Mononuclear cell (primary cell): Measurements from ENCODE around the gene OGDH. TPM values are rescaled to one million over a fixed set of nuclear protein-coding genes. Genes with fewer than 3 reads are reported as not detected.
"Not testable (repeated sequence)": the region's sequence is repeated elsewhere in the genome, so short reads cannot be mapped to it uniquely, and the experiment has no call there.

Experiments
- H3K27me3 ChIP-seq: 2 replicates; pipeline ENCODE4 v1.6.0; 2011; ENCODE audit warnings: low read length, control low read depth; ENCODE audit not compliant: insufficient read depth
- H3K4me1 ChIP-seq: 2 replicates; pipeline ENCODE4 v1.5.1; 2011; ENCODE audit warnings: mild to moderate bottlenecking, low read length, control low read depth; ENCODE audit not compliant: insufficient read depth
- H3K4me3 ChIP-seq: 2 replicates; pipeline ENCODE4 v1.5.1; 2011; ENCODE audit warnings: mild to moderate bottlenecking, low read length, moderate library complexity
- H3K9me3 ChIP-seq: 2 replicates; pipeline ENCODE4 v1.5.1; 2011; ENCODE audit warnings: low read depth, mild to moderate bottlenecking, control low read depth, low read length
- total RNA-seq: library from RNA; depleted of rRNA; stranded (reverse); fragments of >200 nt; gene quantifications from one replicate; pipeline ENCODE4 v1.2.3, GENCODE V29; 2012

The OGDH gene
- total RNA-seq, 1 donor: 17.2 TPM

GRCh38 chr7:44572771-44573170 lies 33.7 kb upstream of the OGDH start:
- Histone ChIP-seq H3K4me1 (peaks cover 26% of the 10 kb centered on the region), H3K4me3 (peak overlapping the region; percentile 65), H3K9me3 (no peaks in the 10 kb centered on the region), H3K27me3 (no peaks in the 10 kb centered on the region)

GRCh38 chr7:44573464-44574286 lies 32.8 kb upstream of the OGDH start, which contains the start of gene DDX56:
TSS of gene DDX56 (minus strand) at chr7:44573908. CDS start at chr7:44573895, 13 bp downstream.
- peaks cover 26% of the 10 kb centered on the region for H3K4me1 ChIP-seq
- peak within 1 kb of the TSS; percentile 65 for H3K4me3 ChIP-seq
- H3K27me3 ChIP-seq: no peaks in the 10 kb centered on the region
- H3K9me3 ChIP-seq: no peaks in the 10 kb centered on the region

DNA sequence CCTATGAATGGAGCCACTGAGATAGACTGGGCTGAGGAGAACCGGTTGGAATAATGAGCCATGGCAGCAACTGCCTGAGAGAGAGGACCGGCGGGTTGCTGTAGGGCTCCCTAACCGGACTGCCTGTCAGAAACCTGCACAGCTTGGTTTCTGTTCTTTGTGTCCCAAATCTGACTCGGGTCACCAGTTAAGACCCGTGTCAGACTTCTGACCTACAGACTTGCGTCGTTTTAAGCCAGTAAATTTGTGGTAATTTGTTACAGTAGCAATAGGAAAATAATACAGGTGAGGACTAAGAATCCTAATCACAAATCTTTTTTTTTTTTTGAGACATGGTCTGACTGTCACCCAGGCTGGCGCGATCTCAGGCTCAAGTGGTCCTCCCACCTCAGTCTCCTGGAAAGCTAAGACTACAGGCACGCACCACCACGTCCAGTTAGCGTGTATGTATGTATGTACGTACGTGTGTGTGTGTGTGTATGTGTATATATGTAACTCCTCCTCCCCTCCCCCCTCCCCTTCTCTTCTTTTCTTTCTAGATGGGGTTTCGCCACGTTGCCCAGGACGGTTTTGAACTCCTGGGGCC lies 32.0 kb upstream of the OGDH start:
- H3K27me3 ChIP-seq: no peaks in the 10 kb centered on the region
- peaks cover 26% of the 10 kb centered on the region for H3K4me1 ChIP-seq
- H3K9me3 ChIP-seq: no peaks in the 10 kb centered on the region
- H3K4me3 ChIP-seq: peak overlapping the region; percentile 65

- H3K4me1 ChIP-seq: peaks cover 27% of the 10 kb centered on the region
- no peak overlapping the region for H3K4me3 ChIP-seq
- no peaks in the 10 kb centered on the region for H3K27me3 ChIP-seq
- H3K9me3 ChIP-seq: no peaks in the 10 kb centered on the region
Measured at GRCh38 chr7:44575054-44575453, 31.4 kb upstream of the OGDH start.

GRCh38 chr7:44576228-44576627 lies 30.2 kb upstream of the OGDH start:
- no peaks in the 10 kb centered on the region for H3K9me3 ChIP-seq
- no peak overlapping the region for H3K4me3 ChIP-seq
- peaks cover 39% of the 10 kb centered on the region for H3K4me1 ChIP-seq
- H3K27me3 ChIP-seq: no peaks in the 10 kb centered on the region

DNA sequence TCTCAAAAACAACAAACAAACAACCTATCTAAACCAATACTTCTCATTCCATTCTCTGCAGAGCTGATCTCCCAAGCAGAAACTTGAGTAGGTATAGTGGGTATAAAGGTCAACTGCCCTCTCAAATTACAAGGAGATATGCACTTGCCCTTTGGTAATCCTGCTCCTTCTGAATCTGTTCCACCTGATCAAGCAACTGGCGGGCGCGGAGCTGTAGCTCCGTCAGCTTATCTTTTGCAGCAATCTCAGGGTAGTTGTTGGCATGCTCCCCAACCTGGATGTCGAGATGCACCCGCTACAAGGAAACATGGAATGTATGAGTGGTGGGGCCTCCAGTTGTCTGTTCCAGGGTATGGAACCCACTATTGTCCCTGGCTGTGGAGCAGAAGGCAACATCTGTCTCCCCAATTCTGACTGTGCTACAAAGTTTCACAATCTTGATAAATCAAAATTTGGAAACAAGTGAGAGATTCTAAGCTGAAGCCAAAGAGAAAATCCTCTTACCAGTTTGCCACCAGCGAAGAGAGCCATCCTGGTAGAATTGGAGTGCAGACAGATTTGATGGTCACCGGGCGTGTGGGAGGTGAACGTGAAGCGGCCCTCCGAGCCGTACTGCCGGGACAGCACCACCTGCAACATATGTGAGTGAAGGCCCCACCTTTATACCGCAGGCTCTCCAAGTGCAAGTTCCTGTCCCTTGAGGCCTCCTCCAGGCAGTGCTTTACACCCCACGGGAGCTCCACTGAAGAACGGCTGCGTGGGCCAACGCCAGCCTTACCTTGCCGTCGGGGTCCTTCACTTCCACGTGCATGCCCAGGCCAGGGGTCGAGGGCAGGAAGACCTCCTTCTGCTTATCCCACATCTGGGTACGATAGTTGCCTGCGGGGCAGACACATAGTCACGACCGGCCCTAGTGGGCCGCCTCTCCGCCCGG lies 25.2 kb upstream of the OGDH start:
- Histone ChIP-seq H3K27me3 (no peaks in the 10 kb centered on the region), H3K4me1 (peaks cover 25% of the 10 kb centered on the region), H3K9me3 (no peaks in the 10 kb centered on the region), H3K4me3 (peak overlapping the region; percentile 82)

GRCh38 chr7:44581879-44582603 lies 24.4 kb upstream of the OGDH start, which contains the start of gene TMED4:
TSS of gene TMED4 (minus strand) at chr7:44582231. CDS start at chr7:44582206, 25 bp downstream.
- Histone ChIP-seq H3K4me1 (peaks cover 25% of the 10 kb centered on the region), H3K27me3 (no peaks in the 10 kb centered on the region), H3K4me3 (peak within 1 kb of the TSS; percentile 82), H3K9me3 (no peaks in the 10 kb centered on the region)

DNA sequence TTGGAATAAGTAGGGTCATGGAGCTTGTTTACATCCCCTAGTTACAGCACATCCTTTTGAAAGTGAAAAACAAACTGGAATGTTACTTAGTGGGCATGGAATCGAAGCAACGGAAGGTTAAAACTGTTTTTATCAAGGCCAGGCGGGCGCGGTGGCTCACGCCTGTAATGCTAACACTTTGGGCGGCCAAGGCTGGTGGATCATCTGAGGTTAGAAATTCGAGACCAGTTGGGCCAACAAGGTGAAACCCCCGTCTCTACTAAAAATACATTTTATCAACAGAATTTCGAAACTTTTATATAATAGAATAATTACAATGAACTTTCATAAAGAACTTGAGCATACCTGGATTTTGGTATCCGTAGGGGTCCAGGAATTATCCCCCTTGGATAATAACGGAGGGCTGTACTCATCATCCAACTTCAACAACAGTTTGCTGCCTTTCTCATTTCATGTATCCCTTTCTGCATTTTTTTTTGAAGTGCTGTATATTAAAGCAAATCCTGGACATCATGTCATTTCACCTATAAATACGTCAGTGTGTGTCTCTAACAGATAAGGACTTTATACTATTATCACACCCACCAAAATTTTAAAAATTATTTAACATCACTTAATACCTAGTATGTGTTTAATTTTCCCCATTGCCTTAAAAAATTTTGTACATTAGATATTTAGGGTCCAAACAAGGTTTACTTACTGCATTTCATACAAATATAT lies 23.1 kb upstream of the OGDH start:
- Histone ChIP-seq H3K4me1 (peaks cover 27% of the 10 kb centered on the region), H3K9me3 (no peaks in the 10 kb centered on the region), H3K4me3 (peak overlapping the region; percentile 82), H3K27me3 (no peaks in the 10 kb centered on the region)

DNA sequence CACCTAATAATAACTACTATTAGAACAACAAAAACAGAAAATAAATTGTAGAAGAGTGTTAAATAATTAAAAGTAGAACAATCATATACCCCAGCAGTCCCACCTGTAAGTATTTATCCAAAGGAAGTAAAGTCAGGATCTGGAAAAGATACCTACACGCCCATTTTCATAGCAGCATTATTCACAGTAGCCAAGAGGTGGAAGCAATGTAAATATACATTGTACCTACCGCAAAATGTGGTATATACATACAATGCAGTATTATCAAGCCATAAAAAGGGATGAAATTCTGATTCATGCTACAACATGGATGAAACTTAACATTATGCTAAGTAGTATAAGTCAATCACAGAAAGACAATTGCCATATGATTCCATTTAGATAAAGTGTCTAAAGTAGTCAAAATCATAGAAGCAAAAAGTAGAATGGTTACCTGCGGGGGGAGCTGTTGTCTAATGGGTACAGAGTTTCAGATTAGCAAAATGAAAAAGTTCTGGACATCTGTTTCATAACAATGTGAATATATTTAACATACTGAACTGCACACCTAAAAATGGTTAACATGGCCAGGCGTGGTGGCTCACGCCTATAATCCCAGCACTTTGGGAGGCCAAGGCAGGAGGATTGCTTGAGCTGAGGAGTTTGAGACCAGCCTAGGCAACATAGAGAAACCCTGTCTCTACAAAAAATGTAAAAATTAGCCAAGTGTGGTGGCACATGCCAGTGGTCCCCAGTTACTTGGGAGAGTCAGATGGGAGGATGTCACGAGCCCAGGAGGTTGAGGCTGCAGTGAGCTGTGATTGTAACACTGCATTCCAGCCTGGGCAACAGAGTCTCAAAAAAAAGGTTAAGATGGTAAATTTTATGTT lies 18.4 kb upstream of the OGDH start:
- Histone ChIP-seq H3K4me3 (no peak overlapping the region), H3K27me3 (no peaks in the 10 kb centered on the region), H3K9me3 (no peaks in the 10 kb centered on the region), H3K4me1 (peaks cover 5% of the 10 kb centered on the region)

GRCh38 chr7:44590910-44591309 lies 15.5 kb upstream of the OGDH start:
- Histone ChIP-seq H3K4me3 (no peak overlapping the region), H3K27me3 (no peaks in the 10 kb centered on the region), H3K4me1 (peaks cover 4% of the 10 kb centered on the region), H3K9me3 (no peaks in the 10 kb centered on the region)

DNA sequence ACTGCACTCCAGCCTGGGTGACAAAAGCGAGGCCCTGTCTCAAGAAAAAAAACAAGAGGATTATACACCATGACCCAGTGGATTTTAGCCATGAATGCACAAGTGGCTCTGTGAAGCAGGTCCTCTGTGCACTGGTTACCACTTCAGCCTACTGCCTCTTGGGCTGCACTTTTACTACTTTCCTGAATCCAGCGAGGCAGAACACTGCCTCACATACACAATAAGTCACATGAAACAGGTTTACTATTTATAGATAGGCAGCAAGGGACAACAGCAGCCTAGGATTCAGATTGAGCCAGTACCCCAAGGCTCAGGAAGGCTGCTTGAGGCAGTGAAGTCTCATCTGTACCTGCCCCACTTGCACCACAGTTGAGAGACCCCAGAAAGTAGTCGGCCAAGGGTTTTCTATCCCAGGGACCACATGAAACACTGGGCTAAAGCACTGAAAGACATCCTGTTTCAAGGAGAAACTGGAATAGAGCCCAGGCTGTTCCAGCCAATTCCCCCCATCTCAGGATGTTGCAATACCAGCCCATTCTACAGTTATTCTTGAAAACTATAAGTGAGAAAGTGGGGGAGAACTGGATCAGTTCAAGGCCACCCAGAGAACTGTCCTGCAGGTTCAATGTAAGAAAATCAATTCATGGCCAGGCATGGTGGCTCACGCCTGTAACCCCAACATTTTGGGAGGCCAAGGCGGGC lies 10.3 kb upstream of the OGDH start:
- Histone ChIP-seq H3K9me3 (no peaks in the 10 kb centered on the region), H3K4me1 (no peaks in the 10 kb centered on the region), H3K4me3 (no peak overlapping the region), H3K27me3 (no peaks in the 10 kb centered on the region)

- H3K27me3 ChIP-seq, H3K9me3 ChIP-seq, H3K4me3 ChIP-seq, H3K4me1 ChIP-seq: not testable (repeated sequence)
Measured at GRCh38 chr7:44597181-44597580, 9.2 kb upstream of the OGDH start.

GRCh38 chr7:44599222-44599621 lies 7.2 kb upstream of the OGDH start:
- Histone ChIP-seq H3K4me3 (no peak overlapping the region), H3K4me1 (no peaks in the 10 kb centered on the region), H3K27me3 (no peaks in the 10 kb centered on the region), H3K9me3 (no peaks in the 10 kb centered on the region)
